ENCODE results near the gene SMYD5.

The SMYD5 gene

GRCh38 chr2:73243884-73244570 lies 30.0 kb downstream of the SMYD5 start:
- no peak for DNase-seq

- no peak for DNase-seq
These were observed 30.5 kb downstream of the SMYD5 start for GRCh38 chr2:73244580-73244979.

GRCh38 chr2:73246850-73247249 lies 32.8 kb downstream of the SMYD5 start:
- DNase-seq = no peak

GRCh38 chr2:73249636-73250035 lies 35.6 kb downstream of the SMYD5 start:
- DNase-seq = no peak

GRCh38 chr2:73250872-73251846 lies 37.1 kb downstream of the SMYD5 start:
- DNase-seq = no peak

GRCh38 chr2:73252238-73253027 lies 38.4 kb downstream of the SMYD5 start:
- no peak for DNase-seq

- DNase-seq = no peak
These were observed 39.4 kb downstream of the SMYD5 start for GRCh38 chr2:73253400-73253799.

GRCh38 chr2:73253901-73254300 lies 39.9 kb downstream of the SMYD5 start:
- DNase-seq = no peak

GRCh38 chr2:73254343-73255006 lies 40.4 kb downstream of the SMYD5 start:
- no peak for DNase-seq

GRCh38 chr2:73255007-73255644 lies 41.1 kb downstream of the SMYD5 start:
- no peak for DNase-seq

- no peak for DNase-seq
These were observed 42.0 kb downstream of the SMYD5 start for GRCh38 chr2:73255907-73256617.

- no peak for DNase-seq
These were observed 42.5 kb downstream of the SMYD5 start for GRCh38 chr2:73256618-73256922.

- DNase-seq = no peak
These were observed 43.0 kb downstream of the SMYD5 start for GRCh38 chr2:73257021-73257420.

GRCh38 chr2:73257425-73258125 lies 43.5 kb downstream of the SMYD5 start:
- no peak for DNase-seq

GRCh38 chr2:73258186-73258912 lies 44.3 kb downstream of the SMYD5 start:
- no peak for DNase-seq

- DNase-seq = no peak
These were observed 44.8 kb downstream of the SMYD5 start for GRCh38 chr2:73258913-73259215.

GRCh38 chr2:73259276-73259675 lies 45.2 kb downstream of the SMYD5 start:
- no peak for DNase-seq

GRCh38 chr2:73259704-73260337 lies 45.8 kb downstream of the SMYD5 start:
- DNase-seq = no peak

- DNase-seq = peak; percentile 13
These were observed 46.4 kb downstream of the SMYD5 start for GRCh38 chr2:73260338-73260984.

Measured in fibroblast of skin of right biceps (primary cell).